ENCODE results near the gene SHROOM3.

Gene SHROOM3

DNA sequence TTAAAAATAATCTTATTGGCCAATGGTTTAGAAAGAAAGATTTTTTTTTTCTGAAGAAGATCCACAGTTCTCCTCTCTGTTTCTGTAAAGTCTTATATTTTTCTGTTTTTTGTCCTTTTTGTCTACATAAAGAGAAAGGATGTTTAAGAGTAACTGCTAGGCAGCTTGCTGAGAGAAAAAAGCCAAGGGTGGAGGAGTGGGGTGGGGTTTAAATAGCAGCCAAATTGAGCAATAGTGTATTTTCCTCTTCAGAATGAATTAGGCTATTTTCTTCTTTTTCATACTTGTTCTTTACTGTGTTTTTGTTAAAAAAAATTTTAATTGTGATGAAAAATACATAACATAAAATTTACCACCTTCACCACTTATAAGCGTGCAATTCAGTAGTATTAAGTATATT, 238.3 kb downstream of the SHROOM3 start:
- DNase-seq, result no peak

DNA sequence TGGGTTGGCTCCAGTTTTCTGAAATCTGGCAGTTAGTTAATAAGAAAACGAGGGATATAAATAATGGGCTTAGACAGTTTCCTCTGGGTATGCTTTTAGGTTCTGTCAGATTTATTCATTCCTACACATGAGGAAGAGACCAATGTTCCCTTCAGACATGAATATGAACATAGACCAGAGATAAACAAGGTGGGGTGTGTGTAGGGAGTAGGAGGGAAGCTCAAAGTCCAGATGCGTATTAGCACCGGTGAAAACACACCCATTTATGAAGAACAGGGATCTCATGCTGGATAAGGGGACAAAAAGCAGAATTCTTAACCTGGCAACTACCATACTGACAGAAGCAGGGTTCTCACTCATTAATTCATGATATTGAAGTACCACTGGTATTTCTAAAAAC, 240.0 kb downstream of the SHROOM3 start:
- DNase-seq, result no peak

DNA sequence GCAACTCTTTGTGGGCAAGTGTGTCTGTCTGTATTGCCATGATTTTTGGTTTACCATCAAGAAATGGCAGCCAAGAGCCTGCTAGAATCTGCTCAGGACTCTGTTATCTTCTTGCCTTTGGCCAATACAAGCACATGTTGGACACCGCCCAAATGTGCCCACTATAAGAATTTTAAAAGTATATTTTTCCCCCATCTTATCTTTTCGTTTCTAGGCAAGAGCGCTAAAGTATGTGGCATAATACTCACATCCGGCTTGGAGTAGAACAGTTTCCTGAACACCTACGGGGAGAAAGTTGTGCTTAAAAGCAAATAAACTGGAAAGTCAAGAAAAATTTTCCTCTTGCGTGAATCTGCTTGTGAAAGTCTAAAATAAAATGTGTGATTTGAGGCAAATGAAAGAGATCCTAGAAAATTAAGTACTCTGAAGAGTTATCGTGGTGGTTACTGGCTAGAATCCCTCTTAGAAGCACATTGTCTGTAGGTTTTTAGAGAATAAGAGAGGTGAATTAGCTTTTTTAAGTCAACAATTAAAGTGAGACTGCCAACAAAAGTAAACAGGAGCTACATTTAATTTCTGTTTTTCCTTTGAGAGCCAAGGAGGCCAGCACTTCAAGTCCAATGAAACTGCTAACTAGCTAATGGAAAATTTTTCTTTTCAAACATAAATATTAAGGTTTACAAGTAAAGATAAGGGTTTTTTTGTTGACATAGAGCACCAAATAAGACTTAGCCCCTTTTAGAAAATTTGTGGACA, 242.7 kb downstream of the SHROOM3 start:
- no peak for DNase-seq

DNA sequence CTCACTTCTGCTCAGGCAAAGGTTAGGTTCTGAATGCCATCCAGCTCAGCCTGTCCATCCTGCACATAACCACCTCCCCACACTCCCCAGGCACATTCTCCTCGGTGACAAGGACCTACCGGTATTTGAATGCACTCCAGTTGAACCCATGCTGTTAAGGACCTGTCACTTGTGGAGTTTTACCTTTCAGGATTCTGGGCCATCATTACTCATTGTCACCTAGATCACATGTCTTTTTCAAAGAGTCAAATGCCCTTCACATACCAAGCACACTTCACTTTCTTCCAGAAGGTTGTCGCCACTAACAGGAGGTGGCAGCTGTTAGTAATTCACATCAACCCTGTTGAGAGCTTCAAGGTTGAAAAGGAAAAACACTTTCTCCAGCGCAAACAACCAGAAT, 244.7 kb downstream of the SHROOM3 start:
- DNase-seq, result no peak

DNA sequence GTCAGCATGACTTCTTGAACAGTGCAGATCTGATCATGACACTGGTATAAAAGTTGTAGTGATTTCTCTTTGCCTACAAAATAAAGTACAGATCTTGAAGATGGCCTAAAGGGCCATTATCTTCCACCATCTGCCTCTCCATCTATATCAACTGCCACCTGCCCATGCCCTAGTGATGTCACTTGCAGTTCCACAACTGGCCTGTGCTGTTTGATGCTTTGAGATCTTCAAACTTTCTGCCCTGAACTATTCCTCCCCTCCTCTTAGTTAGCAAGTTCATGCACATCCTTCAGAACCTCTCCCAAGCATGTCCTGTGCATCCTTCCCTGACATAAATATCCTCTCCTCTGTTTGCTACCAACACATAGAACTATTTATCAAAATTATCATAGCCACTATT, 245.9 kb downstream of the SHROOM3 start:
- DNase-seq, result no peak

DNA sequence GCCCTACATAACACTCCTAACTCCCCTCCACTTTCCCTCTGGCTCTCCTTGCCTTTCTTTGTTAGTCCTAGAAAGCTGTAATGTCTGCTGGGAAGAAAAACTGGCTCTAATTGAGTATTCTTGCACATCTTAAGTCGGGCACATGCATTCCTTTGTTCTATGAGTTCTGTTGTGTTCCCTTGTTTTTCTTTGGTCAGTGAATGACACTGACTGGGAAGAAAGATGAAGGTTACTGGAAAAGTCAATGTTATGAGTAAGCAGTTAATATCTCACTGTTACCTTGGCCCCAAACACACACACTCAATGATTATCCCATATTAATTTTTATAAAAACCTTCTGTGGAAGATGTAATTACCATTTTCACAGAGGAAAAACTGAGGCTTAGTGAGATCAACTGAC, 247.0 kb downstream of the SHROOM3 start:
- no peak for DNase-seq

DNA sequence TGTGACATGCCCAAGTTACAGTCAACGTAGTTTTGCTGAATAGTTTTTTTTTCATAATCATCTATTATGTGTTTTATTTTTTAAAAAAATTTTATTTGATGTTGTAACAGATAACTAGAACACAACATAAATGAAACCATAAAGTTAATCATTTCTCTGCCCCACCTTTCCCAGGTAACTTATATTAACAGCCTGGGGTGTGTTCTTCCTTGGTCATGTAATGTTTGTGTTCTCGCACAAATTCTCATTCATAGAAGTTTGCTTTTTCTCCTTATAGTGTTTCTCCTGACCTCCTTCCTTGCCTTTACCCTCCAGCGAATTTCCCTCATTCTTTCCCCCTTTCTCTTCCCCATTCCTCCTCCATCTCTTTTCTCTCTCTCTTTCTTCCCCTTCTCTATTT, 248.1 kb downstream of the SHROOM3 start:
- DNase-seq, result no peak

DNA sequence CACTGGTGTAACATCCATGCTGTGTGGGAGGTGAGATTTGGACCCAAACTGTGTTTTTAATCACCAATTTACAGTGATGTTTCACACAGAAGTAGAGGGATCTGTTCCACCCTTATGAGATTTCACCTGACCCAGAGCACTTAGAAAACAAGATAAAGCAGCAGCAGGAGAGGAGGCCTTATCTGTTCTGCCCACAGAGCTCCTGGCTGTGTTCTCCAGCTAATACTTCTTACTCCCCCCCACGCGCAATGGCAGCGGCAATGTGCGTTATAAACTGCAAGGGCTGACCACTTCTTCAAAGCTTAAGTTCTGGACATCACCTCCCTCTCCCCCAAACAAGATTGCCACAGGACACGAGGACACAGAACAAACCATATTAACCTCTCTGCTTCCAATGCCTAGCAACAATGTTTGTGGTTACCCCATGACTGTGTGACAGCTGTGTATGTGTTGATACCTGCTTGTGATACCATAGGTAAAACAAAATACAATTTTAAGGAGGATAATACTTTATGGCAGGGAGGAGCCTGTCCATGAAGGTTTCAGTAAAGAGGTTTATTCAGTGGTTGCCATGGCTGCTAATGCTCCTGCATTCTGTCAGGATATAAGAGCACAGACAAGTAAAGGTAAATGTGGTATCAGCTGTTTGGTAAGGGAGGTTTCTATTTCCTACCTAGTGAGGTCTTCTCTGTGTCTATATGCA, 252.9 kb downstream of the SHROOM3 start:
- DNase-seq, result no peak

DNA sequence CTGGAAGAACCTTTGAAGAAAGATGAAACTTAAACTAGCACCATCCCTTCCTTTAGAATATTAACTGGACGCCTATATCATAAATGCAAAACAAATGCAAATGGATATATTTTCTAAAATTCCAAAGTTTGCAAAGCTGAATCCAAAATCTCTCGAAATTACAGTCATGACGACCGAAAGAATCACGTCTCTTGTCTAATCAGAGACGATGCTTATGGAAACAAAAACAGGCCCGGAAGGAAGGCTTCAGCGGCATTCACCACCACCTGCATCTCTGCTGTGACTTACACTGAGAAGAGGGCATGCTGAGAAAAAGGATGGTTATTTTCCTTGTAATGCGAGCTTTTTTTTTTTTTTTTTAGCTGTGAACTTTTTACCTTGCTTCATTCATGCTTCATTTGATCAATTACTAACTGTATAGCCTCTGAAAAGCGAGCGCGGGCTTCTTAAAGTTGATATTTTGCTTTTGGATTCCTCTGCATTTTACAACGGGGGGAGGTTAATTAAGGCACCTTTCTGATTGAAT, 253.7 kb downstream of the SHROOM3 start:
- no peak for DNase-seq

DNA sequence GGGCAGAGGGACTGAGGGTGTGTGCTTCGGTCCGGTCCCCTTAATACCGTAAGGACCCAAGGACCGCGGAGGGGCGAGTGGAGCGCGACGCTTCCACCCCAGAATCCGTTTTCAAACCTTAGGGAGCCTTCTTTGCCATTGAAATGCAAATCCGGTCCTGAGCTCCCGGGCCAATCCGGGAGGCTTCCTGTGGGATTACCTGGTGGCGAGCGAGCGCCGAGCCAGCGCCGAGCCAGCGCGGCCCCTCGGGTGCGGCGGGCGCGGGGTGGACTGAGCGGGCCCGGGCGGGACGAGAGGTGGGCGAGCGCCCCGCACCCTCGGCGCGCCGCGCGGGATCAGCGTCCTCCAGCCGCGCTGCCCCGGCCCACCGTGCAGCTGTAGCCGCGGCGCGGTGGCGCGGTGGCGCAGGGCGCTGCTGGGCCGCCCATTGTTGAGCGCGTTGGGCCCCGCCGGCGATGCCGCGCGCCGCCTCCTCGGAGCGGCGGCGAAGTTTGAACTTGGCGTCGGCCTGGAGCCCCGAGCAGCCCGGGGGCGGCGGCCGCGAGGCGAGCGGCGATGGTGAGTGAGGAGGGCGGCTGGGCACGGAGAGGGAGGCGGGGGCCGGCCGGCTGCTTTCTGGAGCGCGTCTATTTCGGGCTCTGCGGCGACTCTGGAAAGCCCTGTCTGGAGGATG, 254.3 kb downstream of the SHROOM3 start:
- DNase-seq, result no peak

DNA sequence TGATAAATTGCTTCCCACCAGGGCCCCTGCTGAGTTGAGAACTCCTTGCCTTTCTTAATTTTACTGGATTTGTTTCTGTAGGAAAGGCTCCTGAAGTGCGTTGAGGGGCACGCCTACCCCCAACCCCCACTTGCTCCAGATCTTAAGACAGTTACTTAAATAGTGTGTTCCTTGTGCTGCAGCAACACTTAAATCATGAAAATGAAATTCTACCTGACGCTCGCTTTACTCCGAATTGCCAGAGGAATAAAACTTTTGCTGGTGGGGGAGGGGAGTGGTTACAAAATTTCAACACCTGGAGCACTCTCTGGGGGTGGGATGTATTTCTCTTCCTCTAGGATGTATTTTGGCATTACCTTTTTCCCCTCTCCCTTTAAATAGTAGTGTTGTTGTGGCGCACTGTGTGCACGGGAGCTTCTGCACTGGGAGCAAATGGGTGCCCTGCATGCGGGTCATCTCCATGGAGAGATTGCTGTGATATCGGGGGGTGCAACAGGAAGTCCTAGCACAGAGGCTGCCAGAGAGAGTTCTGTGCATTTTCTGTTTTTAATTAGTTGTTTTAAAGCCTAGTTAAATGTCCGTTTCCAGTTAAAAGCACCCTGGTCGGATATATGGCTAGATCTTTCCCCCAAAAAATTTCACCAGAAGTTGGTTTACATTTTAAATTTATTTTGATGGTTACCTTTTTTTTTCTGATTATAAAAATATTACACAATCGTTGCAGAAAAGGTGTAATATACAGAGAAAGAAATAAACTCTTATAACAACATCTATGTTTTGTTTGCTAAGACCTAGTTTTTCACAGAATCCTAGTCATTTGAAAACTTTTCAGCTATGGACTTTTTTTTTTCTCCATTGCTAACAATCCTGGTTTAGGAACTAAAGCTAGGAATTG, 255.2 kb downstream of the SHROOM3 start:
- DNase-seq, result no peak

DNA sequence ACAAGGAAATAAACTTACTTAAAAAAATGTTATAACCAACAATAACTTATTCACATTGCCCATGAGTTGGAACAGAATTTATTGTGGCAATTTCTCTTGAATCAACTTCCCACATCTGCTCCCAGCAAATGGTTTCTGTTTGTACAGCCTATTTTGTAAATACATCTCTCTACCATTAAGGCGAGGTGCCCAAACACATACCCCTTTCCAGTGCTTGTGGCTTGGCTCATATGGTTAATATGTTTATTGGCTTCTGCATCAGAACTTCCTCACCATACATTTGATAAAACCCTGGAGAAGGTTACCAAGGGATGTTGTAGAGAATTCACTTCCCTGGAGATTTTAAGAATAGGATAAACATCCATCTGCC, 255.9 kb downstream of the SHROOM3 start:
- DNase-seq, result no peak

DNA sequence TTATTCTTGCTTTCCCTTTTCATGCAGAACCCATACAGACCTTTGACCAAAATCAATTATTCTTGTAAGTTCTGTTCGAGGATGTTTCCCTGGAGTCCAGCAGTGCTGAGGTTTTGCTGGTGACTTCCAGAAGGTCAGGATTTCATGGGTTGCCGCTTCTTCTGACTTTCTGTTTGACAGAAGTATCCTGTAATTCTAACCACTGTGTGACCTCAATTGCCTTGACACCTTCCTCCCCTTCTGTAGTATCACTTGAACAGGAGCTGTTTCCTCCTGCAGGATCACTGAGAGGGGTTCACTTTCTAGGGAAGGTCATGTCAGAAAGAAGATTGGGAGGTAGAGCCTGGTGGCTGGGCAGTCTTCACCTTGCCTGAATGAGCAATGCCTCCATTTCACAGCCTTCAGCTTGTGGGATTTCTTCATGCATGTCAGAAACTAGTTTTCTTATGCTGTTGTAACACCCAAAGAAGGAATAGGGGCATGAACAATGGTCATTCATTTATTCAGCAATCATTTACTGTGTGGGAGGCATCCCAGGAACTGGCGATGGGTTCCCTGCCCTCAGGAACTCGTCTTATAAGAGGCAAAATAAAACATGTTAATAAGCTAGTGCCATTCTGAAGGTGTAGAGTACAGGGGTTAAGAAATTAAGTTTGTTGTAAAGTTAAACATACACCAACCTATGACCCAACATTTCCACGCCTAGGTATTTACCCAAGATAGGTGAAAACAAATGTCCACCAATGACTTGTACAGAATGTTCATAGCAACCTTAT, 257.0 kb downstream of the SHROOM3 start:
- no peak for DNase-seq

DNA sequence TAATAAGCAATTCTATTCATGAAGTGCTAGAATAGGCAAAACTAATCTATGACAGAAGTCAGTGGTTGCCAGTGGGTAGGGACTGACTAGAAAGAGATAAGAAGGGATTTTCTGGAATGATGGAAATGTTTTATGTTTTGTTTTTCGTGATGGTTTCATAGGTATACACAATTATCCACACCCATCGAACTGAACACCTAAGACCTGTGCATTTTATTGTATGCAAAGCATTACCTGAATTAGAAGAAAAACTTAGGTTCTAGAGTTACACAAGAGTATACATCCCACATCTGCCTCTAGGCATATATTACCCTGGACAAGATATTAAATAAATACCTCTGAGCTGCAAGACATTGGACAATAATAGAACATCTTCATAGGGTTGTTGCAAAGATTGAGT, 257.7 kb downstream of the SHROOM3 start:
- DNase-seq, result no peak

DNA sequence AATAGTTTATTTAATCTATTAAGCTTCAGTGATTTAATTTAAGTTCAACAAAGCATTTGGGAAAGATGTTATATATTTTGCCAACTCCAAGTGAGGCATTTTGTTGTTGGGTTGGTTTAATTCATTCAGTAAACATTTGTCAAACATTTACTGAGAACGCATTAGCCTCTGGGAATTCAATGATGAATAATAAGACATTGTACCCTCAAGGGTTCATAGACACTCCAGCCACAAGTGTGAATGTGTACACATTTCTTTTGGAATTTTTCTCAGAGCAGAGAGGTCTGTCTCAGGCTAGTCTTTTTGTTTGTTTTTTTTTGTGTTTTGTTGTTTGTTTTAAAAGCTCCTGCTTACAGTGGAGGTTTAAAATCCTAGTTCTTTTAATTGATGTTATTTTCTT, 259.0 kb downstream of the SHROOM3 start:
- no peak for DNase-seq

DNA sequence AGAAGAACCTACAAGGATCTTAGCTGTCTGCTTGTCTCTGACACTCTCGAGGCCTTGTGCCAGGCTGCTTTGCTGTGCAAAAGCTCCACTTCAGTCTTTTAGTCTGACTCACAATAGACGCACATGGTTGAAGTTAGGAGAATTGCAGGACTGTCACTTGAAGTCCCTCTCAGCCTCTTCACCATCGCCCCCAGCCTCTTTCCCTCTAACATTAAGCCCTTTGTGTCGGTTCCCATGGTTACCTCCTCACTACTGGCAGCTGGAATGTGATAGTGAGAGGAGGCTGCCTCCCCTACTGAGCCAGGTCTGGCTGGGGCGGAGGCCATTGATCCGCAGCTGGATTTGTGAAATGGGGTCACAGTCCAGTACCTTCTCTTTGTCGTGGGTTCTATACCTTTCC, 261.1 kb downstream of the SHROOM3 start:
- no peak for DNase-seq

DNA sequence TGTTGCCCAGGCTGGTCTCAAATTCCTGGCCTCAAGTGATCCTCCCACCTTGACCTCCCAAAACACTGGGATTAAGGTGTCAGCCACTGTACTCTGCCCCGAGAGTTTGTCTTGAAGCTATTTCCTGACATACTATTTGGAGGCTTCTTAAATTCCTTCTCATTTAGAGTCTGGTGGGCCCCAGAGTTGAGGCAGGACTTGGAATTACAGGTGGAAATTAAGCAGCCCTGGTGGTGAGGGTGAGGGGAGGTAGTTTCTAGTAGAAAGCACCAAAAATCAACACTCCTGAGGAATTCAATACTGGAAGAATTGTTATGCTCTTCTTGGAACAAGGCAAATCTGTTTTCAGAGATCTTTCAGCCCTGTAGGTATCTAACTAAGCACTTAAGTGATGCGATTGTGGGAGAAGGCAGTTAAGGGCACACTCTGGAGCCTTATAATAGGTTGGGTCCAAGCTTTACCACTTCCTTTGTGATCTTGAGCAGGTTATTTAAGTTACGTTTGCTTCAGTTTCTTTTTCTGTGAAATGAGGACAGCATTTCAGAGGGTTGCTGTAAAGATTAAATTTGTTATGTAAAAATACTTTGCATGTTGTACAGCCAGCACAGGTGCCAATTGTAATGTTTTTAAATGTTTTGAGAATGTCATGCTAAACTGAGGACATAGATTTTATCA, 262.2 kb downstream of the SHROOM3 start:
- no peak for DNase-seq

DNA sequence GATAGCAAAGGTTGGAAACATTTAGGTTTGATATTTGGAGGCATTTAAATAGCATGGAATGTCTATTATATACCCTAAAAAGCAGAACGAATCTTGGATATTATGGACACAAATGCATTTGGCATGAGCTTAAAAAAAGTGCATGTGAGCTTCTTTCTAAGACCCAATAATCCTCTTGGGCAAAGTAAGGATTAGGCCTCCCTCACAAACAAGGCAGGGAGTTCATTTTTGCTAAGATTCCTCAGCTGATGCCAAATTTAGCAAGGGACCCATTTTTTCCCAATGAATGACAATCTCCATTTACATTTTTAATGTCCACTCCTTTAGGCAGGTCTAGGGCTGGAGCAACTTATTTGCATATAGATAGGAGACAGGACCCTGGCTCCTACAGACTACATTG, 263.1 kb downstream of the SHROOM3 start:
- DNase-seq, result no peak

DNA sequence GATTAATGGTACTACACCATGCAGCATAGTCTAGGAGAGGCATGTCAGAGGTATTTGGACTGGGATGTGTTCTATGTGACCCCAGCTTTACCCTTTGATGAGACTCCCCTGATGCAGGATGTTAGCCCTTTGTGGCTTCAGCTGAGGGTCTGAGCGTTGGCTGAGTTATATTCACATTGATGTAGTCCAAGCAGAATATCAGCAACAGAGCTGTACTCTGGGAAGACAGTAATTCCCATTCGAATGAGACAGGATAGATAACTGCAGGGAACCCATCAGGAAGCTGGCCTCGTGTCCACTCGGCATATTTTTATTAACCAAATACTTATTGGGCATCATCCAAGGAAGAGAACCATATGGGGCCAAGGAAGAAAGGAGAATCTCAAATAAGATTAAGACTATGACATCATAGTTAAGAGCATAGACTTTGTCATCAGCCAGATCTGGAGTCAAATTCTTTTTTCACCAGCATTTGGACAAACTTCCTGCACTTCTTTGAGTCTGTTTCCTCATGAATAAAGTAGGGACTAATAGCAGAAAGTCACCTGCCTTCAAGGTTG, 264.8 kb downstream of the SHROOM3 start:
- no peak for DNase-seq

DNA sequence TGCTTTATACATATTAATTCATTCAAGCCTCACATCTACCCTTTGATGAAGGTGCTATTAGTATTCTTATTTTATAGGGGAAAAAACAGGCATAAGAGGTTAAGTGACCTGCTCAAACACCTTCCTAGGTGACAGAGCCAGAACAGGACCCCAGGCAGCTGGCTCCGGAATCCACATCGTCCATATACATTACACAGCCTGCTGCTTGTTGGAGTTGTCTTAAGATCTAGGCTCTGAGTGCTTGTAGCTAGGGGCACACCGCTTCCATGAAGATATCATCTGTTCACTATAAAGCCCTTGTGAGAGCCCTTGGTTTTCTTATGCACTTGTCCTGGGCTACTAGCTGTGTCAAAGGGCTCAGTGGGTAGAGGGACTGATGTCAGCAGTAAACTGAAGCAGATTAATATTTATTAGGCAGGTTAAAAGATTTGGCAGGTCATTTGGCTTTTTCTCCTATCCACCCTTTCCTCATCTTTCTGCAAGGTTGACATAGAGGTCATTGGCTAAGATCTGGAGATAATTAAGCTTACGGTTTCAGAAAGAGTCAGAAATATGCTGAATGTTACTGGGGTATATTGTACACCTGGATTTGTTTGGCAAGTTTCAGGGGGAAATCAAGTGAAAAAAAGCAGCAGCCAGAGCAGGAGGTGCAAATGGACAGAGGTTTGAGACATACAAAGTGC, 267.6 kb downstream of the SHROOM3 start:
- no peak for DNase-seq

DNA sequence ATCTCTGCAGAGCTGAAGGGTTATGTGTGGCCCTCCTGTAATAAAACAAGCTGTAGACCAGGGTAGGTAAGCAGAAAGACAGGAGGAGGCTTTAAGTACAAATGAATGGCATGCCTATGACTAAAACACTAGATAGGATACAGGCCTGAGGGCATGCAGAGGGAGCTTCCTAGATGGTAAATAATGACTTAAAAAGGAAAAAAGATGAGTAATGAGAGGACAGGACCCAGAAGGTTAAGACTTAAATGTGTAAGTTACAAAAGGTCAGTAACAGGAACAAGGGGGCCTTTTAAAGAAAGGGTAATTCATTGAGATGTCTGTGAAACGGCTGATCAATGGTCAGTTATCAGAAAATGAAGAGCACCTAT, 268.1 kb downstream of the SHROOM3 start:
- no peak for DNase-seq
